Measurements from ENCODE around the gene CELF2.

The CELF2 gene

GRCh38 chr10:11146402-11147171 is 128.9 kb downstream of the CELF2 start:
- no peaks in the 10 kb centered on the region for H3K27me3 ChIP-seq (ENCODE audit: insufficient read depth, low read length)
- H3K4me1 ChIP-seq (ENCODE audit: insufficient read depth, low read length): peaks cover 51% of the 10 kb centered on the region
- no peak overlapping the region for H2AFZ ChIP-seq (ENCODE audit: low read depth, low read length)
- H3K4me3 ChIP-seq (ENCODE audit: low read length): no peak overlapping the region
- H3K9me3 ChIP-seq (ENCODE audit: low read length): no peaks in the 10 kb centered on the region
- no peaks in the 10 kb centered on the region for H3K36me3 ChIP-seq (ENCODE audit: insufficient read depth, low read length)

DNA sequence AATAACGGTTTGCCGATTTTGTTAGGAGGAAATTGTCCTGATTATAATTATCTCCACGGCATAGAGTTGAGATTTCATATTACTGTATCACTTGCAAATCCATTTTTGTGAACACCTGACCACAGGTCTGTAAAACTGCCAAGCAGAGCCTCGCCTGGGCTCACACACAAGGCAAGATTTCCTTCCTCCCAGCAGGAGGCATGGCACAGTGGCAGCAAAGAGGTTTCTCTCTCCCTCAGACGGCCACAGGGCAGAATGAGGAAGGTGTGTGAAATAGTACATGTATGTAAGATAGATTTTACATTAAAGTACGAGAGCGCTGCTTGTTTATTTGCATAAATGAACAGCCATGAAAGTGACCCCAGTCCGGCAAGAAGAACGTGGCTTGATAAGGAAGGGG is 130.1 kb downstream of the CELF2 start:
- H3K4me3 ChIP-seq (ENCODE audit: low read length): no peak overlapping the region
- peaks cover 56% of the 10 kb centered on the region for H3K4me1 ChIP-seq (ENCODE audit: insufficient read depth, low read length)
- H2AFZ ChIP-seq (ENCODE audit: low read depth, low read length): no peak overlapping the region
- no peaks in the 10 kb centered on the region for H3K36me3 ChIP-seq (ENCODE audit: insufficient read depth, low read length)
- H3K9me3 ChIP-seq (ENCODE audit: low read length): no peaks in the 10 kb centered on the region
- no peaks in the 10 kb centered on the region for H3K27me3 ChIP-seq (ENCODE audit: insufficient read depth, low read length)

GRCh38 chr10:11148142-11149028 is 130.7 kb downstream of the CELF2 start:
- H3K4me1 ChIP-seq (ENCODE audit: insufficient read depth, low read length): peaks cover 56% of the 10 kb centered on the region
- H2AFZ ChIP-seq (ENCODE audit: low read depth, low read length): no peak overlapping the region
- H3K36me3 ChIP-seq (ENCODE audit: insufficient read depth, low read length): no peaks in the 10 kb centered on the region
- no peaks in the 10 kb centered on the region for H3K9me3 ChIP-seq (ENCODE audit: low read length)
- no peaks in the 10 kb centered on the region for H3K27me3 ChIP-seq (ENCODE audit: insufficient read depth, low read length)
- no peak overlapping the region for H3K4me3 ChIP-seq (ENCODE audit: low read length)

GRCh38 chr10:11149807-11150141 is 132.1 kb downstream of the CELF2 start:
- no peak overlapping the region for H2AFZ ChIP-seq (ENCODE audit: low read depth, low read length)
- H3K4me1 ChIP-seq (ENCODE audit: insufficient read depth, low read length): peaks cover 66% of the 10 kb centered on the region
- no peak overlapping the region for H3K4me3 ChIP-seq (ENCODE audit: low read length)
- no peaks in the 10 kb centered on the region for H3K36me3 ChIP-seq (ENCODE audit: insufficient read depth, low read length)
- H3K27me3 ChIP-seq (ENCODE audit: insufficient read depth, low read length): no peaks in the 10 kb centered on the region
- no peaks in the 10 kb centered on the region for H3K9me3 ChIP-seq (ENCODE audit: low read length)

GRCh38 chr10:11150231-11150731 is 132.6 kb downstream of the CELF2 start:
- no peaks in the 10 kb centered on the region for H3K36me3 ChIP-seq (ENCODE audit: insufficient read depth, low read length)
- H3K4me1 ChIP-seq (ENCODE audit: insufficient read depth, low read length): peaks cover 69% of the 10 kb centered on the region
- no peak overlapping the region for H3K4me3 ChIP-seq (ENCODE audit: low read length)
- no peaks in the 10 kb centered on the region for H3K9me3 ChIP-seq (ENCODE audit: low read length)
- no peak overlapping the region for H2AFZ ChIP-seq (ENCODE audit: low read depth, low read length)
- no peaks in the 10 kb centered on the region for H3K27me3 ChIP-seq (ENCODE audit: insufficient read depth, low read length)

- no peaks in the 10 kb centered on the region for H3K36me3 ChIP-seq (ENCODE audit: insufficient read depth, low read length)
- H3K4me1 ChIP-seq (ENCODE audit: insufficient read depth, low read length): peaks cover 63% of the 10 kb centered on the region
- H3K27me3 ChIP-seq (ENCODE audit: insufficient read depth, low read length): no peaks in the 10 kb centered on the region
Measured at GRCh38 chr10:11150879-11151415, 133.3 kb downstream of the CELF2 start.

GRCh38 chr10:11152801-11153200 is 135.1 kb downstream of the CELF2 start:
- H3K27me3 ChIP-seq (ENCODE audit: insufficient read depth, low read length): no peaks in the 10 kb centered on the region
- no peak overlapping the region for H2AFZ ChIP-seq (ENCODE audit: low read depth, low read length)
- peaks cover 45% of the 10 kb centered on the region for H3K4me1 ChIP-seq (ENCODE audit: insufficient read depth, low read length)
- no peaks in the 10 kb centered on the region for H3K9me3 ChIP-seq (ENCODE audit: low read length)
- no peaks in the 10 kb centered on the region for H3K36me3 ChIP-seq (ENCODE audit: insufficient read depth, low read length)
- H3K4me3 ChIP-seq (ENCODE audit: low read length): no peak overlapping the region

More at GRCh38 chr10:11150879-11151415, 133.3 kb downstream of the CELF2 start:
- Histone ChIP-seq H3K9me3 (ENCODE audit: low read length) (no peaks in the 10 kb centered on the region), H2AFZ (ENCODE audit: low read depth, low read length) (no peak overlapping the region), H3K4me3 (ENCODE audit: low read length) (no peak overlapping the region)

DNA sequence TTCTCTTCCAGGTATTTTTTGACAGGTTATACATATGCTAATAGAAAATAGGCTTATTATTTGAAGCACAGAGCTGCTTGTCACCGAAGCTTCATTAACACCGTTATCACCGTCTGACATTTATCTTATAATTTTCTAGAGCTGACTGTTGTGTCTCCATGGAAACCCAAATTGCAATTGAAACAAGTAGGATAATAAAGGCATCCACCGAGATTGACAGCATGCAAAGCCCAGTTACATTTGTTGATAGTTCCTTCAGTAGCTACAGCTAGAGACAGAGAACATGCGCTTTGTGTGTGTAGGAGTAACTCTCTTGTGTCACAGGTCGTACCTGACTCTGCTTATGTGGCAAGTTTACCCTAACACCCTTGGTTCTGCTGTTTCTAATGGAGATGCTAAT is 135.6 kb downstream of the CELF2 start:
- Histone ChIP-seq H3K4me1 (ENCODE audit: insufficient read depth, low read length) (peaks cover 40% of the 10 kb centered on the region), H3K36me3 (ENCODE audit: insufficient read depth, low read length) (no peaks in the 10 kb centered on the region), H2AFZ (ENCODE audit: low read depth, low read length) (no peak overlapping the region), H3K4me3 (ENCODE audit: low read length) (no peak overlapping the region), H3K27me3 (ENCODE audit: insufficient read depth, low read length) (no peaks in the 10 kb centered on the region), H3K9me3 (ENCODE audit: low read length) (no peaks in the 10 kb centered on the region)

- Histone ChIP-seq H2AFZ (ENCODE audit: low read depth, low read length) (no peak overlapping the region), H3K36me3 (ENCODE audit: insufficient read depth, low read length) (no peaks in the 10 kb centered on the region), H3K9me3 (ENCODE audit: low read length) (no peaks in the 10 kb centered on the region), H3K4me3 (ENCODE audit: low read length) (no peak overlapping the region), H3K4me1 (ENCODE audit: insufficient read depth, low read length) (peaks cover 35% of the 10 kb centered on the region), H3K27me3 (ENCODE audit: insufficient read depth, low read length) (no peaks in the 10 kb centered on the region)
Measured at GRCh38 chr10:11153766-11154165, 136.1 kb downstream of the CELF2 start.

- Histone ChIP-seq H3K9me3 (ENCODE audit: low read length) (no peaks in the 10 kb centered on the region), H3K4me3 (ENCODE audit: low read length) (no peak overlapping the region), H2AFZ (ENCODE audit: low read depth, low read length) (no peak overlapping the region), H3K4me1 (ENCODE audit: insufficient read depth, low read length) (peaks cover 29% of the 10 kb centered on the region), H3K27me3 (ENCODE audit: insufficient read depth, low read length) (no peaks in the 10 kb centered on the region), H3K36me3 (ENCODE audit: insufficient read depth, low read length) (no peaks in the 10 kb centered on the region)
Measured at GRCh38 chr10:11154333-11154732, 136.7 kb downstream of the CELF2 start.

- no peaks in the 10 kb centered on the region for H3K36me3 ChIP-seq (ENCODE audit: insufficient read depth, low read length)
- H3K27me3 ChIP-seq (ENCODE audit: insufficient read depth, low read length): no peaks in the 10 kb centered on the region
- H3K9me3 ChIP-seq (ENCODE audit: low read length): no peaks in the 10 kb centered on the region
- no peak overlapping the region for H2AFZ ChIP-seq (ENCODE audit: low read depth, low read length)
- no peak overlapping the region for H3K4me3 ChIP-seq (ENCODE audit: low read length)
- H3K4me1 ChIP-seq (ENCODE audit: insufficient read depth, low read length): peaks cover 26% of the 10 kb centered on the region
Measured at GRCh38 chr10:11154849-11155498, 137.3 kb downstream of the CELF2 start.

- H3K27me3 ChIP-seq (ENCODE audit: insufficient read depth, low read length): no peaks in the 10 kb centered on the region
- no peak overlapping the region for H2AFZ ChIP-seq (ENCODE audit: low read depth, low read length)
- H3K36me3 ChIP-seq (ENCODE audit: insufficient read depth, low read length): no peaks in the 10 kb centered on the region
- H3K4me1 ChIP-seq (ENCODE audit: insufficient read depth, low read length): peaks cover 26% of the 10 kb centered on the region
- H3K4me3 ChIP-seq (ENCODE audit: low read length): no peak overlapping the region
- no peaks in the 10 kb centered on the region for H3K9me3 ChIP-seq (ENCODE audit: low read length)
Measured at GRCh38 chr10:11156480-11156879, 138.8 kb downstream of the CELF2 start.

Data from neuron (in vitro differentiated cells).